Ascending aorta (tissue), 2 donors: ENCODE measurements around the gene PTH. TPM values are rescaled to one million over a fixed set of nuclear protein-coding genes. Genes with fewer than 3 reads are reported as not detected.

Source experiments
- DNase-seq, 2 donors: peaks; one replicate each; pipeline ENCODE4 v3.0.0-alpha.2; 2019; ENCODE audit warnings: low spot score in 2 of 2
- H3K27ac ChIP-seq, 2 donors: fragments of 200-600 bp; sonication (generic); one replicate each; pipeline ENCODE4 v1.5.1; 2016 to 2017; ENCODE audit warnings: mild to moderate bottlenecking in 1 of 2
- H3K27me3 ChIP-seq: fragments of 200-600 bp; sonication (generic); one replicate; pipeline ENCODE4 v1.5.1; 2017
- H3K36me3 ChIP-seq, 2 donors: fragments of 200-600 bp; sonication (generic); one replicate each; pipeline ENCODE4 v1.5.1; 2016
- H3K4me1 ChIP-seq, 2 donors: fragments of 200-600 bp; sonication (generic); one replicate each; pipeline ENCODE4 v1.5.1; 2016 to 2017; ENCODE audit warnings: mild to moderate bottlenecking in 1 of 2
- H3K4me3 ChIP-seq, 2 donors: fragments of 200-600 bp; sonication (generic); one replicate each; pipeline ENCODE4 v1.5.1; 2016 to 2017; ENCODE audit warnings: mild to moderate bottlenecking in 1 of 2
- H3K9me3 ChIP-seq, 2 donors: fragments of 200-600 bp; sonication (generic); one replicate each; pipeline ENCODE4 v1.5.1; 2016
- intact Hi-C: fragments of 100-400 bp; cut with DNase I; formaldehyde crosslinking; loops from one replicate; pipeline ENCODE4 v1.15.1; 2023
- total RNA-seq: library from RNA; depleted of rRNA; stranded (reverse); fragments of >200 nt; gene quantifications from one replicate; pipeline ENCODE4 v1.1.0, GENCODE V29; 2016
- TF ChIP-seq, protein P1 (sequence below), 3 experiments: fragments of 200-600 bp in 2 of 3; fragments of 450-650 bp in 1 of 3; sonication (generic) in 2 of 3; IDR thresholded peaks; one replicate each; pipeline ENCODE4 v1.5.1; 2016 to 2019; ENCODE audit warnings: antibody characterized with exemption in 3 of 3, mild to moderate bottlenecking in 1 of 3, moderate library complexity in 1 of 3

The PTH gene
- total RNA-seq, 1 donor from 2014 or later = not detected

DNA sequence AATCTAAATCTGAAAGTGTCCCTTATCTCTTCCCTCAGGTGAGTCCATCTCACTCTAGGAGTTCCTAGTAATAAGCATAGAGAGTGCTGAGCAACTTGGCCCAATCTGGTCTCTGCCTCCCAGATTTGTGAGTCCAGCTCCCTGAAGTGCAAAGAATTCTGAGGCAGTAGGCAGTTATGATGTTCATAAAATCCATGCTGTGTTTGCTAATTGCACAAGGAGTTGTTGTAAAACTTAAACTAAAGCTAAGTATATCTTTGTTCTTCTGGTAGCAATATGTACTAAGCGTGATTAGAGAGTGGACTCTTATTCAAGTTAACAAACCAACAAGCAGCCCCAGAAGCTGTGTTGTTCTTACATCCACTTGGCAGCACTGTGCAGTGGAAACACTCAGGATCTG, 7.6 kb upstream of the PTH start:
- TF ChIP-seq, protein P1, sequence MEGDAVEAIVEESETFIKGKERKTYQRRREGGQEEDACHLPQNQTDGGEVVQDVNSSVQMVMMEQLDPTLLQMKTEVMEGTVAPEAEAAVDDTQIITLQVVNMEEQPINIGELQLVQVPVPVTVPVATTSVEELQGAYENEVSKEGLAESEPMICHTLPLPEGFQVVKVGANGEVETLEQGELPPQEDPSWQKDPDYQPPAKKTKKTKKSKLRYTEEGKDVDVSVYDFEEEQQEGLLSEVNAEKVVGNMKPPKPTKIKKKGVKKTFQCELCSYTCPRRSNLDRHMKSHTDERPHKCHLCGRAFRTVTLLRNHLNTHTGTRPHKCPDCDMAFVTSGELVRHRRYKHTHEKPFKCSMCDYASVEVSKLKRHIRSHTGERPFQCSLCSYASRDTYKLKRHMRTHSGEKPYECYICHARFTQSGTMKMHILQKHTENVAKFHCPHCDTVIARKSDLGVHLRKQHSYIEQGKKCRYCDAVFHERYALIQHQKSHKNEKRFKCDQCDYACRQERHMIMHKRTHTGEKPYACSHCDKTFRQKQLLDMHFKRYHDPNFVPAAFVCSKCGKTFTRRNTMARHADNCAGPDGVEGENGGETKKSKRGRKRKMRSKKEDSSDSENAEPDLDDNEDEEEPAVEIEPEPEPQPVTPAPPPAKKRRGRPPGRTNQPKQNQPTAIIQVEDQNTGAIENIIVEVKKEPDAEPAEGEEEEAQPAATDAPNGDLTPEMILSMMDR (IDR thresholded peaks at IDR 0.05) = no peak
- H3K36me3 ChIP-seq = no peaks in the 10 kb centered on the region
- intact Hi-C loops = no loop called here

DNA sequence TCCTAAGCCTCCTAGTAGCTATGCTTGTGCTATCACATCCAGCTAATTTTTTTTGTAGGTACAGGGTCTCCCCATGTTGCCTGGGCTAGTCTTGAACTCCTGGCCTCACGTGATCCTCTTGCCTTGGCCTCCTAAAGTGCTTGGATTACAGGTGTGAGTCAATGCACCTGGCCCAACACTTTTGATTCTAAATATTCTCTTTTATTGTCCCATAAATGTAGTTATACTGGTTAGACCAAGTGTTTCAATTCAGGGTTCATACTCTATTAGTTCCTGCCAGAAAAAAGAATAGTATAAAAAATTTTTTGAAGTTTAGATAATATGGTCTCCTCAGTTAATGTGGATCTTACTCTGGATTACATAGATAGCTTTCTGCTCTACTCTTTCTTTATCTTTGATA, 6.7 kb upstream of the PTH start:
- DNase-seq = no peak
- TF ChIP-seq, protein P1 (IDR thresholded peaks at IDR 0.05) = no peak
- H3K27me3 ChIP-seq = no peaks in the 10 kb centered on the region
- H3K36me3 ChIP-seq = no peaks in the 10 kb centered on the region
- no peaks in the 10 kb centered on the region for H3K4me1 ChIP-seq
- no peaks in the 10 kb centered on the region for H3K9me3 ChIP-seq
- H3K4me3 ChIP-seq = no peak overlapping the region
- intact Hi-C loops = no loop called here
- H3K27ac ChIP-seq = no peak overlapping the region

More for the DNA sequence above, 7.6 kb upstream of the PTH start:
- no peak overlapping the region for H3K4me3 ChIP-seq
- no peaks in the 10 kb centered on the region for H3K27me3 ChIP-seq
- no peaks in the 10 kb centered on the region for H3K9me3 ChIP-seq
- H3K4me1 ChIP-seq = no peaks in the 10 kb centered on the region
- DNase-seq = no peak
- no peak overlapping the region for H3K27ac ChIP-seq

DNA sequence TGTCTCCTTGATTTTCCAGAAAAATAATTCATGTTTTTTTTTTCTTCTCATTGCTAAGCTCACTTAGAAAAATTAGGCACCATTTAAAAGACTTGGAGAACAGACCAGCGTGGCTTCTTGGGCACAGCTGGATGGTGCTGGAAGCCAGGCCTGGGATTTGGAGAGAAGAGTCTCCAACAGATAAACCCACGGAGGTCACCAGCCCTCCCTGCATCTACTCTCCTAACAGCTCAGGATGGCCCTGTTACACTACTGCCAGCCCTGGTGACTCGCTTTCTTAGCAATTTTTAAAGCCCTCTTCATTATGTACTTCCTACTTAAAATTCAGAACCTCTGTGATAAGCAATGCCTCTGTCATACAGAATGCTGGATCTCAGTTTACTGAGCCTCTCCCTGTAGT, 1.7 kb downstream of the PTH start:
- TF ChIP-seq, protein P1 (IDR thresholded peaks at IDR 0.05) = no peak

DNA sequence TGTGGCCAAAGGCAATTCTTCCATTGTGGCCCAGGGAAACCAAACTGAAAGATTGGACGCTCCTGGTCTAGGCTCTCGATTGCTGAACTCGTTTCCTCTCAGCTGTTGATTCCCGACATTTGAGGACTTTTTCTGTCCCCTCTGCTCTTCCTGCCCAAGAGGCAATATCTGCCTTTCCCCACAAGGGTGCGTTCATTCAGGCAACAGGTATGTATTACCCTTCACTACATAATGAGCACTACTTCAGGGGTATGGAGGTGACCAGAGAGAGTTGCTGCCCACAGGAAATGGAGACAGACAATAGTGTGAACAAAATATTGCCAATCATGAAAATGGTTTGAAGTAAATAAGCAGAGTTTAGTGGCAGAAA, 8.2 kb downstream of the PTH start:
- Histone ChIP-seq H3K9me3 (no peaks in the 10 kb centered on the region), H3K27ac (no peak overlapping the region), H3K4me1 (no peaks in the 10 kb centered on the region), H3K27me3 (no peaks in the 10 kb centered on the region), H3K36me3 (no peaks in the 10 kb centered on the region), H3K4me3 (no peak overlapping the region)
- no peak for DNase-seq
- intact Hi-C loops = no loop called here
- TF ChIP-seq, protein P1 (IDR thresholded peaks at IDR 0.05) = no peak

More for the DNA sequence above, 1.7 kb downstream of the PTH start:
- Histone ChIP-seq H3K36me3 (no peaks in the 10 kb centered on the region), H3K4me1 (no peaks in the 10 kb centered on the region), H3K27ac (no peak overlapping the region), H3K27me3 (no peaks in the 10 kb centered on the region), H3K9me3 (no peaks in the 10 kb centered on the region), H3K4me3 (no peak overlapping the region)
- DNase-seq = no peak
- intact Hi-C loops = no loop called here

DNA sequence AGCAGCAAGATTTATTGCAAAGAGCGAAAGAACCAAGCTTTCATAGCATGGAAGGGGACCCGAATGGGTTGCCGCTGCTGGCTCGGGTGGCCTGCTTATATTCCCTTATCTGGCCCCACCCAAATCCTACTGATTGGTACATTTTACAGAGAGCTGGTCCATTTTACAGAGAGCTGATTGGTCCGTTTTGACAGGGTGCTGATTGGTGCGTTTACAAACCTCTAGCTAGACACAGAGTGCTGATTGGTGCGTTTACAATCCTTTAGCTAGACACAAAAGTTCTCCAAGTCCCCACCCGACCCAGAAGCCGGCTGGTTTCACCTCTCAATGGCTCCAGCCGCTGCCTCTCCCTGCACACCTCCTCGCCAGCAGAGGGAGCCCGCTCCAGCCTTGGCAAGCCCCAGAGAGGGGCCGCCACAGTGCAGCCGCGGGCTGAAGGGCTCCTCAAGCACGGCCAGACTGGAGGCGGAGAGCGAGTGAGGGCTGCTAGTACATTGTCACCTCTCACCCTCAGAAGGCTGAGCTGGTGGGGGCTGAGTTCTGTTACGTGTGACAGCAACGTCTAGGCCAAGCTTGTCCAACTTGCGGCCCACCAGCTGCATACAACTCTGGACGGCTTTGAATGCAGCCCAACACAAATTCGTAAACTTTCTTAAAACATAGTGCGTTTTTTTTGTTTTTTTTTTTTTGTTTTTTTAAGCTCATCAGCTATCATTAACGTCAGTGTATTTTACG, 8.7 kb downstream of the PTH start:
- no peaks in the 10 kb centered on the region for H3K9me3 ChIP-seq
- no peak overlapping the region for H3K27ac ChIP-seq
- no peak for DNase-seq
- no peak overlapping the region for H3K4me3 ChIP-seq
- TF ChIP-seq, protein P1 (IDR thresholded peaks at IDR 0.05) = no peak
- H3K27me3 ChIP-seq = no peaks in the 10 kb centered on the region
- intact Hi-C loops = no loop called here
- H3K4me1 ChIP-seq = no peaks in the 10 kb centered on the region
- no peaks in the 10 kb centered on the region for H3K36me3 ChIP-seq

DNA sequence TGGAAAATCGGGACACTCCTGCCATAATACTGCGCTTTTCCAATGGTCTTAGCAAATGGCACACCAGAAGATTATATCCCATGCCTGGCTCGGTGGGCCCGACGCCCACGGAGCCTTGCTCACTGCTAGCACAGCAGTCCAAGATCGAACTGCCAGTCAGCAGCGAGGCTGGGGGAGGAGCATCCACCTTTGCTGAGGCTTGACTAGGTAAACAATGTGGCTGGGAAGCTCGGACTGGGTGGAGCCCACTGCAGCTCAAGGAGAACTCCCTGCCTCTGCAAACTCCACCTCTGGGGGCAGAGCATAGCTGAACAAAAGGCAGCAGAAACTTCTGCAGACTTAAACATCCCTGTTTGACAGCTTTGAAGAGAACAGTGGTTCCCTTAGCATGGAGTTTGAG, 15.6 kb downstream of the PTH start:
- no peak overlapping the region for H3K27ac ChIP-seq
- no peaks in the 10 kb centered on the region for H3K9me3 ChIP-seq
- no peak for DNase-seq
- H3K4me1 ChIP-seq = no peaks in the 10 kb centered on the region
- no peaks in the 10 kb centered on the region for H3K27me3 ChIP-seq
- H3K4me3 ChIP-seq = no peak overlapping the region
- intact Hi-C loops = no loop called here
- TF ChIP-seq, protein P1 (IDR thresholded peaks at IDR 0.05) = no peak
- H3K36me3 ChIP-seq = no peaks in the 10 kb centered on the region
